HepG2 (cell line): ENCODE results near the gene QRICH2. TPM values are rescaled to one million over a fixed set of nuclear protein-coding genes. Genes with fewer than 3 reads are reported as not detected.

ENCODE experiments used
- ARHGAP35 ChIP-seq: sonication (generic); formaldehyde crosslinking; IDR thresholded peaks from 2 replicates; pipeline ENCODE4 v1.9.0; 2022; ENCODE audit warnings: mild to moderate bottlenecking, inconsistent platforms, moderate library complexity, missing genetic modification reagents, borderline replicate concordance
- DZIP1 ChIP-seq: sonication (generic); formaldehyde crosslinking; IDR thresholded peaks from 2 replicates; pipeline ENCODE4 v1.5.0; 2020; ENCODE audit warnings: mild to moderate bottlenecking, missing genetic modification reagents
- GATAD2A ChIP-seq: IDR thresholded peaks from 2 replicates; pipeline ENCODE4 v1.6.1; 2016
- HINFP ChIP-seq: sonication (generic); formaldehyde crosslinking; IDR thresholded peaks from 2 replicates; pipeline ENCODE4 v1.4.0; 2020; ENCODE audit warnings: low read depth, mild to moderate bottlenecking, missing genetic modification reagents
- NBN ChIP-seq: fragments of 450-650 bp; conservative IDR thresholded peaks from 2 replicates; pipeline ENCODE4 v1.6.1; 2017
- NFE2 ChIP-seq: sonication (generic); formaldehyde crosslinking; IDR thresholded peaks from 2 replicates; pipeline ENCODE4 v1.4.0; 2020; ENCODE audit warnings: missing genetic modification reagents
- PAXIP1 ChIP-seq: sonication (generic); formaldehyde crosslinking; conservative IDR thresholded peaks from 2 replicates; pipeline ENCODE4 v1.4.0; 2020; ENCODE audit warnings: mild to moderate bottlenecking, missing genetic modification reagents, moderate library complexity
- PHF8 ChIP-seq: sonication (generic); formaldehyde crosslinking; IDR thresholded peaks from 2 replicates; pipeline ENCODE4 v1.5.0; 2020; ENCODE audit warnings: missing genetic modification reagents
- RBAK ChIP-seq: sonication (generic); formaldehyde crosslinking; IDR thresholded peaks from 2 replicates; pipeline ENCODE4 v1.5.1; 2020; ENCODE audit warnings: mild to moderate bottlenecking, missing genetic modification reagents
- RFX1 ChIP-seq: fragments of 450-650 bp; IDR thresholded peaks from 2 replicates; pipeline ENCODE4 v1.6.1; 2017
- SMAD3 ChIP-seq: sonication (generic); formaldehyde crosslinking; IDR thresholded peaks from 2 replicates; pipeline ENCODE4 v1.4.0; 2020; ENCODE audit warnings: missing genetic modification reagents
- STAT5B ChIP-seq: sonication (generic); formaldehyde crosslinking; IDR thresholded peaks from 2 replicates; pipeline ENCODE4 v1.4.0; 2020; ENCODE audit warnings: missing genetic modification reagents
- ZBTB8A ChIP-seq: sonication (generic); formaldehyde crosslinking; IDR thresholded peaks from 2 replicates; pipeline ENCODE4 v1.4.0; 2020; ENCODE audit warnings: mild to moderate bottlenecking, low read depth, missing genetic modification reagents, borderline replicate concordance
- ZFP36L1 ChIP-seq: sonication (generic); formaldehyde crosslinking; IDR thresholded peaks from 2 replicates; pipeline ENCODE4 v1.8.0; 2022; ENCODE audit warnings: mild to moderate bottlenecking, missing genetic modification reagents, moderate library complexity
- ZFY ChIP-seq: sonication (generic); formaldehyde crosslinking; IDR thresholded peaks from 2 replicates; pipeline ENCODE4 v1.4.0; 2020; ENCODE audit warnings: missing genetic modification reagents
- ZNF207 ChIP-seq: fragments of 450-650 bp; IDR thresholded peaks from 2 replicates; pipeline ENCODE4 v1.6.1; 2016; ENCODE audit warnings: antibody characterized with exemption, borderline replicate concordance
- ZNF263 ChIP-seq: sonication (generic); formaldehyde crosslinking; IDR thresholded peaks from 2 replicates; pipeline ENCODE4 v1.4.0; 2020; ENCODE audit warnings: missing genetic modification reagents
- ZNF326 ChIP-seq: sonication (generic); formaldehyde crosslinking; IDR thresholded peaks from 2 replicates; pipeline ENCODE4 v1.4.0; 2020; ENCODE audit warnings: missing genetic modification reagents, borderline replicate concordance
- ZNF512 ChIP-seq: sonication (generic); formaldehyde crosslinking; IDR thresholded peaks from 2 replicates; pipeline ENCODE4 v1.4.0; 2020; ENCODE audit warnings: mild to moderate bottlenecking, missing genetic modification reagents
- ZNF567 ChIP-seq: sonication (generic); formaldehyde crosslinking; IDR thresholded peaks from 2 replicates; pipeline ENCODE4 v1.8.1; 2023; ENCODE audit warnings: mild to moderate bottlenecking, missing genetic modification reagents, borderline replicate concordance
- ZNF570 ChIP-seq: sonication (generic); formaldehyde crosslinking; IDR thresholded peaks from 2 replicates; pipeline ENCODE4 v1.4.0; 2020; ENCODE audit warnings: mild to moderate bottlenecking, missing genetic modification reagents, borderline replicate concordance
- polyA plus RNA-seq, 8 experiments: library from polyadenylated mRNA; depleted of rRNA in 3 of 8; stranded (reverse) in 7 of 8; unstranded in 1 of 8; fragments of >200 nt; fragmentation: Illumina TruSeq in 4 of 8; extraction: Trizol in 4 of 8; gene quantifications; 2 replicates each; pipeline versions ENCODE4 v1.2.1 to v1.2.3, GENCODE V29; 2011 to 2016; ENCODE audit warnings: low read depth in 4 of 8, missing spikeins in 1 of 8, mixed read lengths in 1 of 8; ENCODE audit not compliant: insufficient read depth in 1 of 8
- total RNA-seq, 5 experiments: library from RNA; depleted of rRNA; stranded (reverse); fragments of >200 nt; fragmentation: Illumina TruSeq; extraction: Trizol; gene quantifications; 2 replicates each; pipeline ENCODE4 v1.2.3, GENCODE V29; 2016; ENCODE audit warnings: low read depth in 1 of 5

The QRICH2 gene
- total and polyA plus RNA-seq, 2 of the 13 experiments (the other 11 are each of a cell fraction or from before 2014, with no cell fraction given) = 3.7 to 5.7 TPM

- TF ChIP-seq STAT5B (CRISPR knock-in tag) = no peak
- TF ChIP-seq ZFP36L1 (CRISPR knock-in tag) = peak; percentile 88; the same call in 1 of the 2 replicates
- TF ChIP-seq ZNF263 (CRISPR knock-in tag) = peak; percentile 60; the same call in 1 of the 2 replicates
- TF ChIP-seq ZNF326 (CRISPR knock-in tag) = no peak
- peak; percentile 59 for TF ChIP-seq ZFY
- TF ChIP-seq ZNF570 (CRISPR knock-in tag) = no peak
- peak; percentile 96 for TF ChIP-seq GATAD2A
- no peak for TF ChIP-seq NBN
- TF ChIP-seq ARHGAP35 = 0 out of 2 replicates have a peak, but pooled peaks have one; percentile 31
- TF ChIP-seq ZNF512 (CRISPR knock-in tag) = no peak
- peak; percentile 97 for TF ChIP-seq SMAD3 (CRISPR knock-in tag)
- no peak for TF ChIP-seq RFX1
- no peak for TF ChIP-seq DZIP1
- TF ChIP-seq ZNF567 (CRISPR knock-in tag) = no peak
- no peak for TF ChIP-seq RBAK (CRISPR knock-in tag)
- TF ChIP-seq NFE2 (CRISPR knock-in tag) = peak; percentile 56; the same call in 1 of the 2 replicates
- TF ChIP-seq PAXIP1 (CRISPR knock-in tag) = peak; percentile 85
- no peak for TF ChIP-seq ZBTB8A (CRISPR knock-in tag)
- peak; percentile 56 for TF ChIP-seq PHF8 (CRISPR knock-in tag)
- TF ChIP-seq HINFP (CRISPR knock-in tag) = 0 out of 2 replicates have a peak, but pooled peaks have one; percentile 47
- no peak for TF ChIP-seq ZNF207
Measured at GRCh38 chr17:76252040-76252954, 55.8 kb downstream of the QRICH2 start (continued).
